ENCODE measurements around the gene HTR3E. TPM values are rescaled to one million over a fixed set of nuclear protein-coding genes. Genes with fewer than 3 reads are reported as not detected.

The HTR3E gene
- total and polyA plus RNA-seq, 2 of the 13 experiments (the other 11 are each of a cell fraction or from before 2014, with no cell fraction given): not detected

- no peak for TF ChIP-seq ZHX1 (CRISPR knock-in tag; IDR thresholded peaks at IDR 0.05; ENCODE audit: low read depth)
- TF ChIP-seq KDM4B (CRISPR knock-in tag; IDR thresholded peaks at IDR 0.05): no peak
- TF ChIP-seq MIXL1 (CRISPR knock-in tag; IDR thresholded peaks at IDR 0.05): no peak
Observed at GRCh38 chr3:184144505-184144904, 47.6 kb downstream of the HTR3E start (continued).

GRCh38 chr3:184145111-184145524, 48.3 kb downstream of the HTR3E start:
- 83% methylated on average over 4 of the region's 4 CpGs for WGBS (ENCODE audit: low lambda C conversion rate)
- Histone ChIP-seq H3K36me3 (replicated peaks in 1 of 2; ENCODE audit: control insufficient read depth in 1 of 2, insufficient read depth in 2 of 2, low read length in 2 of 2) (peaks cover 26 to 59% of the 10 kb centered on the region in 2 experiments), H2AFZ (ENCODE audit: low read length) (no peak overlapping the region), H3K4me1 (ENCODE audit: insufficient read depth, low read length) (peaks cover 7% of the 10 kb centered on the region), H3K4me3 (replicated peaks in 1 of 3; ENCODE audit: insufficient read depth in 1 of 3, low read depth in 2 of 3, low read length in 3 of 3) (no peak overlapping the region), H3K79me2 (ENCODE audit: insufficient read depth, low read length) (no peaks in the 10 kb centered on the region), H3K9ac (ENCODE audit: insufficient read depth, low read depth, low read length) (no peak overlapping the region), H3K27ac (ENCODE audit: extremely low read length, insufficient read depth, low read length) (no peak overlapping the region), H3K27me3 (ENCODE audit: control insufficient read depth in 1 of 2, insufficient read depth in 2 of 2, low read length in 2 of 2) (no peaks in the 10 kb centered on the region), H4K20me1 (ENCODE audit: insufficient read depth, low read length) (no peaks in the 10 kb centered on the region), H3K4me2 (ENCODE audit: low read depth, low read length) (no peak overlapping the region), H3K9me3 (ENCODE audit: low read length) (no peaks in the 10 kb centered on the region)
- ChIA-PET POLR2A (interaction anchor here (0.8 to 1.2 kb wide), 5 partner anchors 10 to 97 kb away, joined by 3 to 7 read pairs (median 4); partner anchors contain the start of genes ABCF3, DVL3 and EIF2B5), CTCF (ENCODE audit: low intra/inter-chr PET ratio, low total read pairs) (interaction anchor here (1.1 kb wide), 1 partner anchor 144 kb away, joined by 3 read pairs; no protein-coding TSS in a partner anchor)
- peak; percentile 80 for ATAC-seq
- intact Hi-C loops (cut with micrococcal nuclease; ENCODE audit: unreplicated experiment) (loop anchor here (1.0 to 5.0 kb wide), 2 partner anchors 42 to 97 kb away; partner anchors contain the start of gene ABCF3), in situ Hi-C loops (cut with HindIII; ENCODE audit: extremely low pct_ligation_motif_present, low pct_unique_long_range_greater_than_20kb) (loop anchor here (25.0 kb wide), 1 partner anchor 258 kb away; the partner anchor contains the start of gene PARL)
- DNase-seq (ENCODE audit: low spot score): peak; percentile 49
- no TSS peak for BruUV-seq (replicated peaks)
- FAIRE-seq: peak; percentile 72
- TF ChIP-seq NCOA2 (CRISPR knock-in tag; IDR thresholded peaks at IDR 0.05): no peak
- TF ChIP-seq DRAP1 (CRISPR knock-in tag; IDR thresholded peaks at IDR 0.05): no peak
- TF ChIP-seq ZNF747 (CRISPR knock-in tag; IDR thresholded peaks at IDR 0.05; ENCODE audit: borderline replicate concordance): no peak
- no peak for TF ChIP-seq FOXJ3 (CRISPR knock-in tag; IDR thresholded peaks at IDR 0.05; ENCODE audit: borderline replicate concordance)
- no peak for TF ChIP-seq ZMYM3 (CRISPR knock-in tag; IDR thresholded peaks at IDR 0.05)
- peak; percentile 71 for TF ChIP-seq RAD21 (CRISPR knock-in tag; IDR thresholded peaks at IDR 0.05)
- peak; percentile 58 for TF ChIP-seq ZNF143 (CRISPR knock-in tag; IDR thresholded peaks at IDR 0.05)
- no peak for TF ChIP-seq ZNF777 (CRISPR knock-in tag; IDR thresholded peaks at IDR 0.05)
- TF ChIP-seq SMC3 (IDR thresholded peaks at IDR 0.05; ENCODE audit: low read length): peak; percentile 73
- TF ChIP-seq NFIB (CRISPR knock-in tag; IDR thresholded peaks at IDR 0.05; ENCODE audit: borderline replicate concordance): no peak
- no peak for TF ChIP-seq IRF9 (CRISPR knock-in tag; IDR thresholded peaks at IDR 0.05; ENCODE audit: borderline replicate concordance)
- no peak for TF ChIP-seq PAXIP1 (CRISPR knock-in tag; conservative IDR thresholded peaks at IDR 0.05)
- TF ChIP-seq POLR2A (IDR thresholded peaks at IDR 0.05; ENCODE audit: insufficient read depth in 1 of 2, low read depth in 2 of 2, low read length in 2 of 2): peak in 1 of 2 experiments; percentile 20; a peak in 2 of 4 replicates

All from HepG2 (cell line).